ENCODE data around the gene NOX5. TPM values are rescaled to one million over a fixed set of nuclear protein-coding genes. Genes with fewer than 3 reads are reported as not detected.
A peak's percentile ranks its signal among the peaks of the same experiment; 100 is the strongest.

Gene NOX5
- polyA plus RNA-seq, 2 of the 4 experiments (the other 2 are of a cell fraction), result 0.19 to 0.22 TPM

DNA sequence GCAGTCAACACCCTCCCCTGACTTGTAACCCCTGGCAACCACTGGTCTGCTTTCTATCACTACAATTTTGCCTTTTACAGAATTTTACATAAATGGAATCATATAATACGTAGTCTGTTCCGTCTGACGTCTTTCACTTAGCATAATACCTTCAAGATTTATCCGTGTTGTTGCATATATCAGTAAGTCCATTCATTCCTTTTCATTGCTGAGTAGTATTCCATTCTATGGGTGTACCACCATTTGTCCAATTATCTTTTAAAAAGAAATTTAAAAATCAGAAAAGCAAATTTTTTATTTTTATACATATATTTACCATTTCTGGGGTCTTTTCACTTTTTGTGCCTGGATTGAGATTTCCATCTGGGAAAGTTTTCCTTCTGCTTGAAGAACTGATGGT, 35.5 kb downstream of the NOX5 start:
- Histone ChIP-seq H3K4me3 (no peak overlapping the region), H3K9me3 (no peaks in the 10 kb centered on the region), H3K27ac (no peak overlapping the region), H3K4me1 (peaks cover 11% of the 10 kb centered on the region), H3K4me2 (no peak overlapping the region)
- 79% methylated on average over 4 of the region's 4 CpGs for WGBS (ENCODE audit: missing lambda C conversion rate)
- ChIA-PET POLR2A (no interaction called here), CTCF (interaction anchor here (1.0 to 8.1 kb wide), 3 partner anchors 9 to 16 kb away, joined by 3 to 94 read pairs (median 43); no protein-coding TSS in a partner anchor)
- TF ChIP-seq CBX8 (IDR thresholded peaks at IDR 0.05) (no peak), EHF (CRISPR knock-in tag; IDR thresholded peaks at IDR 0.05) (no peak), GATA3 (IDR thresholded peaks at IDR 0.05; ENCODE audit: borderline replicate concordance) (no peak), NPAS2 (CRISPR knock-in tag; IDR thresholded peaks at IDR 0.05; ENCODE audit: borderline replicate concordance) (no peak), TP53 (CRISPR knock-in tag; IDR thresholded peaks at IDR 0.05) (no peak), KDM5A (IDR thresholded peaks at IDR 0.05) (no peak), ZFP36 (IDR thresholded peaks at IDR 0.05; ENCODE audit: borderline replicate concordance, partially characterized antibody) (no peak), ZC3H11A (IDR thresholded peaks at IDR 0.05) (no peak), RAD21 (conservative IDR thresholded peaks at IDR 0.05 in 1 of 2, IDR thresholded peaks at IDR 0.05 in 1 of 2) (no peak), TFCP2L1 (CRISPR knock-in tag; IDR thresholded peaks at IDR 0.05) (no peak), CEBPB (IDR thresholded peaks at IDR 0.05) (no peak), HDAC2 (IDR thresholded peaks at IDR 0.05) (no peak), SREBF2 (IDR thresholded peaks at IDR 0.05) (no peak), CHD2 (IDR thresholded peaks at IDR 0.05; ENCODE audit: low read length, partially characterized antibody) (no peak)
- TF ChIP-seq, protein P1, sequence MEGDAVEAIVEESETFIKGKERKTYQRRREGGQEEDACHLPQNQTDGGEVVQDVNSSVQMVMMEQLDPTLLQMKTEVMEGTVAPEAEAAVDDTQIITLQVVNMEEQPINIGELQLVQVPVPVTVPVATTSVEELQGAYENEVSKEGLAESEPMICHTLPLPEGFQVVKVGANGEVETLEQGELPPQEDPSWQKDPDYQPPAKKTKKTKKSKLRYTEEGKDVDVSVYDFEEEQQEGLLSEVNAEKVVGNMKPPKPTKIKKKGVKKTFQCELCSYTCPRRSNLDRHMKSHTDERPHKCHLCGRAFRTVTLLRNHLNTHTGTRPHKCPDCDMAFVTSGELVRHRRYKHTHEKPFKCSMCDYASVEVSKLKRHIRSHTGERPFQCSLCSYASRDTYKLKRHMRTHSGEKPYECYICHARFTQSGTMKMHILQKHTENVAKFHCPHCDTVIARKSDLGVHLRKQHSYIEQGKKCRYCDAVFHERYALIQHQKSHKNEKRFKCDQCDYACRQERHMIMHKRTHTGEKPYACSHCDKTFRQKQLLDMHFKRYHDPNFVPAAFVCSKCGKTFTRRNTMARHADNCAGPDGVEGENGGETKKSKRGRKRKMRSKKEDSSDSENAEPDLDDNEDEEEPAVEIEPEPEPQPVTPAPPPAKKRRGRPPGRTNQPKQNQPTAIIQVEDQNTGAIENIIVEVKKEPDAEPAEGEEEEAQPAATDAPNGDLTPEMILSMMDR (IDR thresholded peaks at IDR 0.05), result no peak
- FAIRE-seq (no peak), DNase-seq (ENCODE audit: low read depth in 1 of 2, low spot score in 1 of 2) (no peak), ATAC-seq (no peak)

DNA sequence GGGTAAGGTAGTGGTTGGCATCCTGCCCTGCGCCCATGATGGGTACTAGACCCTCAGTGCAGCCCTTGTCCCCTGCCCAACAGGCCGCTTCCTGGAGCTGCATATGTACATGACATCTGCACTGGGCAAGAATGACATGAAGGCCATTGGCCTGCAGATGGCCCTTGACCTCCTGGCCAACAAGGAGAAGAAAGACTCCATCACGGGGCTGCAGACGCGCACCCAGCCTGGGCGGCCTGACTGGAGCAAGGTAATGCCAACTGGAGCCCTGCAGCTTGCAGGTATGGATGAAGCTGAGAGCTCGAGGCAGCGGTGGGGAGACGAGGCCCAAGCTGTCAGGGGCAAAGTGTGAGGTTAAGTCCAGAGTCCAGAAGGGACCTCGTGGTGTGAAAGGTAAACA, 40.8 kb downstream of the NOX5 start:
- FAIRE-seq, result no peak
- CTCF ChIA-PET, result interaction anchor here (1.4 to 8.4 kb wide), 7 partner anchors 16 to 412 kb away, joined by 3 to 198 read pairs (median 11); partner anchors contain the start of gene KIF23
- no peak for ATAC-seq
- 79% methylated on average over 10 of the region's 10 CpGs for WGBS (ENCODE audit: missing lambda C conversion rate)
- no peak for DNase-seq (ENCODE audit: low read depth in 1 of 2, low spot score in 1 of 2)
- Histone ChIP-seq H3K27ac (no peak overlapping the region), H3K4me3 (no peak overlapping the region), H3K4me1 (peaks cover 12% of the 10 kb centered on the region), H3K4me2 (no peak overlapping the region), H3K9me3 (no peaks in the 10 kb centered on the region)
- POLR2A ChIA-PET, result no interaction called here
- no peak for TF ChIP-seq MYC (IDR thresholded peaks at IDR 0.05; ENCODE audit: borderline replicate concordance, low read length)
- TF ChIP-seq CBX8 (IDR thresholded peaks at IDR 0.05), result no peak
- no peak for TF ChIP-seq HOXB5 (CRISPR knock-in tag; IDR thresholded peaks at IDR 0.05)
- TF ChIP-seq SMC3 (IDR thresholded peaks at IDR 0.05), result no peak
- no peak for TF ChIP-seq HDAC2 (IDR thresholded peaks at IDR 0.05)

DNA sequence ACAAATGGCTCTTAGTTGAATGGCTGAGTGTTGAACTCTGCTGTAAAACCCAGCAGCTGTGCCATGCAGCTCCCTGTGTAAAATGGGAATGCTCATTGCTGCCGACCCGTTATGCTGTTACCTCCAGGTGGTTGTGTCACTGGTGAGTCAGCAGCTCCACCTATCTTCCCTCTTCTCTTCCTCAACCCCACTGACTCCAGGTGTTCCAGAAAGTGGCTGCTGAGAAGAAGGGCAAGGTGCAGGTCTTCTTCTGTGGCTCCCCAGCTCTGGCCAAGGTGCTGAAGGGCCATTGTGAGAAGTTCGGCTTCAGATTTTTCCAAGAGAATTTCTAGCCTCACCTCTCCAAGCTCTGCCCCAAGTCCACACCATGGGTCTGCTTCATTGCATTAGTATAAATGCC, 41.9 kb downstream of the NOX5 start:
- Histone ChIP-seq H3K4me3 (no peak overlapping the region), H3K4me2 (no peak overlapping the region), H3K9me3 (no peaks in the 10 kb centered on the region), H3K4me1 (peaks cover 22% of the 10 kb centered on the region), H3K27ac (no peak overlapping the region)
- no peak for FAIRE-seq
- TF ChIP-seq TP53 (CRISPR knock-in tag; IDR thresholded peaks at IDR 0.05) (no peak), ZC3H11A (IDR thresholded peaks at IDR 0.05) (no peak), HEYL (CRISPR knock-in tag; IDR thresholded peaks at IDR 0.05) (no peak), RFX5 (IDR thresholded peaks at IDR 0.05) (no peak), MYC (IDR thresholded peaks at IDR 0.05; ENCODE audit: borderline replicate concordance, low read length) (no peak), RCOR1 (IDR thresholded peaks at IDR 0.05; ENCODE audit: low read depth, low read length) (no peak), FOSL2 (IDR thresholded peaks at IDR 0.05) (no peak), FOSL2 (CRISPR knock-in tag; IDR thresholded peaks at IDR 0.05) (no peak)
- TF ChIP-seq, protein P2, sequence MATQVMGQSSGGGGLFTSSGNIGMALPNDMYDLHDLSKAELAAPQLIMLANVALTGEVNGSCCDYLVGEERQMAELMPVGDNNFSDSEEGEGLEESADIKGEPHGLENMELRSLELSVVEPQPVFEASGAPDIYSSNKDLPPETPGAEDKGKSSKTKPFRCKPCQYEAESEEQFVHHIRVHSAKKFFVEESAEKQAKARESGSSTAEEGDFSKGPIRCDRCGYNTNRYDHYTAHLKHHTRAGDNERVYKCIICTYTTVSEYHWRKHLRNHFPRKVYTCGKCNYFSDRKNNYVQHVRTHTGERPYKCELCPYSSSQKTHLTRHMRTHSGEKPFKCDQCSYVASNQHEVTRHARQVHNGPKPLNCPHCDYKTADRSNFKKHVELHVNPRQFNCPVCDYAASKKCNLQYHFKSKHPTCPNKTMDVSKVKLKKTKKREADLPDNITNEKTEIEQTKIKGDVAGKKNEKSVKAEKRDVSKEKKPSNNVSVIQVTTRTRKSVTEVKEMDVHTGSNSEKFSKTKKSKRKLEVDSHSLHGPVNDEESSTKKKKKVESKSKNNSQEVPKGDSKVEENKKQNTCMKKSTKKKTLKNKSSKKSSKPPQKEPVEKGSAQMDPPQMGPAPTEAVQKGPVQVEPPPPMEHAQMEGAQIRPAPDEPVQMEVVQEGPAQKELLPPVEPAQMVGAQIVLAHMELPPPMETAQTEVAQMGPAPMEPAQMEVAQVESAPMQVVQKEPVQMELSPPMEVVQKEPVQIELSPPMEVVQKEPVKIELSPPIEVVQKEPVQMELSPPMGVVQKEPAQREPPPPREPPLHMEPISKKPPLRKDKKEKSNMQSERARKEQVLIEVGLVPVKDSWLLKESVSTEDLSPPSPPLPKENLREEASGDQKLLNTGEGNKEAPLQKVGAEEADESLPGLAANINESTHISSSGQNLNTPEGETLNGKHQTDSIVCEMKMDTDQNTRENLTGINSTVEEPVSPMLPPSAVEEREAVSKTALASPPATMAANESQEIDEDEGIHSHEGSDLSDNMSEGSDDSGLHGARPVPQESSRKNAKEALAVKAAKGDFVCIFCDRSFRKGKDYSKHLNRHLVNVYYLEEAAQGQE (IDR thresholded peaks at IDR 0.05), result peak; percentile 82
- WGBS (ENCODE audit: missing lambda C conversion rate), result 34% methylated on average over 3 of the region's 3 CpGs
- DNase-seq (ENCODE audit: low read depth in 1 of 2, low spot score in 1 of 2), result no peak
- no peak for ATAC-seq
- ChIA-PET CTCF (interaction anchor here (0.9 to 8.4 kb wide), 13 partner anchors 10 to 411 kb away, joined by 3 to 198 read pairs (median 20); partner anchors contain the start of genes GLCE and KIF23), POLR2A (no interaction called here)

Measured in A549 (cell line).